Smooth muscle cell of the coronary artery (primary cell): ENCODE data around the gene OR6S1. TPM values are rescaled to one million over a fixed set of nuclear protein-coding genes. Genes with fewer than 3 reads are reported as not detected.

Source experiments
- total RNA-seq: library from RNA; depleted of rRNA; stranded (reverse); fragments of >200 nt; gene quantifications from 2 replicates; pipeline ENCODE4 v1.2.3, GENCODE V29; 2014; ENCODE audit warnings: low replicate concordance

OR6S1 gene
- total RNA-seq = not detected in 2 replicates

DNA sequence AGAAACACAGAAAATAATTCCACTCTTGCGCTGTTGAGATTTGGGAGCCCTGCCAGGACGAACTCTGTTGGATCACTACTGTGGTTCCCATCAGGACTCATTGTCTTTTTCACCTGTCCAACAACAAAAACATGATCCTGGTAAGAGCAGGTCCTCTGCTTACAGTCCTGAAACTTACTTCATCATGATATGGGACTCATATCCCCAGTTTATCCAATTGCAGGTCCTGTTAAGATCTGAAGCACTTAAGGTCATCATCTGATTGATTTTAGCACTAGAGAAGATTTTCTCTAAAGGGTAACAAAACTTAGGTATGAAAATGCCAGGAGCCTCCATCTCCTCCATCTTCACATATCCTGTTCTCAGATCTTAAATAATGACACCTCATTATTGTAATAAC, at the start of gene OR6S1:
Gene OR6S1 (minus strand): TSS at position 101 of the 400 bp plus-strand sequence. CDS start 0 bp downstream, at position 101.

DNA sequence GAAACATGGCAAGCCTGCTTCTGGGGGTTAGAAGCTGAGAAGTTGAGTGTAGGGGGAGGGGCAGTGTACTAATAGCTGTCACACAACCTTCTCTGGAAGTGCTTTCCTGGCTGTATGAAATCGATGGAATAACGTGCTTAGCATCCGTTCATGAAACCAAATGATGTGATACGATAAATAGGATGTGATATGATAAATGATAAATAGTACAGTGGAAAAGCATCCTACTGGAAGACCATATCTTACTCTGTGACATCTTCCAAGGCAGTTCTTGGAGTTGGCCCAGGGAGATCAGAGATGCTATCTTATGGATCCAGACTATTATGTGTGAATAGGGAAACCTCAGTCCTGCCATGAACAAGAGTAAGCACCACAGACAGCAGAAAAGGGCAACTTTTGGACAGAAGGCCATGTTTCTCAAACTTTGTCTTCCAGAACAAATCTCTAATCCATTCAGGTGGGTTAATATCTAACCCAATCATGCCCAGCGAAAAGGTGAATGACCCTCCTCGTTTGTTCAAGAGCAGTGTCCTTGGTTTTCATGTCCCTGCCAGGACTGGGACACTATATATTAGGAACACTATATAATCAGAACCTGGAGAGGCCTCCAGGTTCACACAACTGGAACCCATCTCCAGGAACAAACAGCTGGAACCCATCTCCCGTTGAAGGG, 46.8 kb upstream of the OR6S1 start, which contains the start of gene ANG:
Gene ANG (plus strand): TSS at position 598 of the 673 bp plus-strand sequence. CDS start 4,801 bp downstream, outside the sequence.

DNA sequence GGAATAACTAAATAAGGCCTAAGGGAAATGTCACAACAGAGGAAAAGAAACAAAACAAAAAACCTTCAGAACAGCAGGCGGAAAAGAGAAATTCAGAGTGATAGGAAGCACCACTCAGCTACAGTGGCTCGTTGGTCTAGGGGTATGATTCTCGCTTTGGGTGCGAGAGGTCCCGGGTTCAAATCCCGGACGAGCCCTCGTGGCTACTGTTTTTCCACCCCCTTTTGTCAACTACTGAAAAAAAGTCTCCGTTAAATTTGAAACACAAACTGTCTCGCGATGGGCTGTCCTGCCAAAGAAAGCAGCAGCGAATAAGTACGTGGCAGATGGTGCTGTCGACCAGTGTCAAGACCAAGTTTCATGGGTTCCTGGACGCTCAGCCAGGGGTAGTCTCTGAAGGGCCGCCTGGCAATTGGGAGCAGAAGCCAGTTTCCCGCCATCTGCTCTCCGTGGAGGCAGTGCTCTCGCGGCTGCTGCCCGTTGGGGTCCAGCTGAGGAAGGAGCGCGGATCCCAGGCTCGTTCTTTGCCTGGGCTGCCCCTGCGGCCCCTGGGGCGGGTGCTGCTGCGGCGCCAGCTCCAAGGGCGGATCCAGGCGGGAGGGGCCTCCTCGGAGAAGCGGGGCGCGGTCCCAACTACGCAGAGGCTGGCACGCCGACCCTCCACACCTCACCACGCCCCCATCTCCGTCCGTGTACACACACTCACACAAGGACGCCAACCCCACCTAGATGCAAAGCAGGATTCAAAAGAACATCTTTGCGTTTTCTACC, 42.6 kb upstream of the OR6S1 start, which contains the start of gene RNASE4:
Gene RNASE4 (plus strand): TSS at position 670 of the 771 bp plus-strand sequence. CDS start 14,812 bp downstream, outside the sequence.

DNA sequence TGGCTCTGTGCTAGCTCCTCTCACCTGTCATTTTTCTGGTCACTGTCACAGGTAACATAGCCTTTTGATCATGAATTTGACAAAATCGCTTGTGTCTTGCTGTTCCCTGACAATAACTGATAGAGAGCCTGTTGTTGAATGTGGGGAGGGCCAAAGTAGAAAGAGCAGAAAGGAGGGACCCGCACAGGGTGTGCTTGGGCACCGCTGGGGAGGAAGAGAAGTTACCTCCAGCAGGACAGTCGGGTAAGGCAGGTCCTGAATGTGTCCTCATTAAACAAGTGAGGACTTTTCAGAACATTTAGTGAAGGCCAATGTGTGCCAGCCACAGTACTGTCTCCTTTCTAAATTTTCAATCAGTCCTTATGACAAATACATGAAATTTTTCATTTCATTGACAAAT, 50.3 kb downstream of the OR6S1 start, which contains the start of gene RNASE12:
Gene RNASE12 (minus strand): TSS at position 142 of the 400 bp plus-strand sequence. CDS start 653 bp downstream, outside the sequence.

Other genes with a start within 250 kb of the OR6S1 start
- gene TEP1, start 228.2 kb downstream of the OR6S1 start, total RNA-seq = 13.6 and 13.8 TPM in 2 replicates
- gene KLHL33, start 205.5 kb downstream of the OR6S1 start, total RNA-seq = 0.23 TPM in 1 of 2 replicates, not detected in the other
- gene OSGEP, start 186.9 kb downstream of the OR6S1 start, total RNA-seq = 23.1 and 32.9 TPM in 2 replicates
- 74.9 and 95.9 TPM in 2 replicates for gene APEX1, start 186.5 kb downstream of the OR6S1 start, total RNA-seq
- 17.0 and 19.8 TPM in 2 replicates for gene PIP4P1, start 180.3 kb downstream of the OR6S1 start, total RNA-seq
- gene PNP, start 172.3 kb downstream of the OR6S1 start, total RNA-seq = 26.4 and 48.6 TPM in 2 replicates
- not detected in 2 replicates for gene RNASE10, start 136.2 kb downstream of the OR6S1 start, total RNA-seq
- gene RNASE9, start 80.6 kb downstream of the OR6S1 start, total RNA-seq = not detected in 2 replicates
- not detected in 2 replicates for gene RNASE11, start 53.7 kb downstream of the OR6S1 start, total RNA-seq
- not detected in 2 replicates for gene RNASE12, start 50.3 kb downstream of the OR6S1 start, total RNA-seq
- 20.3 and 46.0 TPM in 2 replicates for gene RNASE4, start 42.9 kb upstream of the OR6S1 start, total RNA-seq
- gene ANG, start 47.1 kb upstream of the OR6S1 start, total RNA-seq = 8.0 and 8.1 TPM in 2 replicates
- not detected in 2 replicates for gene EDDM3A, start 104.2 kb upstream of the OR6S1 start, total RNA-seq
- gene EDDM3B, start 126.7 kb upstream of the OR6S1 start, total RNA-seq = not detected in 2 replicates
- gene RNASE6, start 139.6 kb upstream of the OR6S1 start, total RNA-seq = not detected in 2 replicates
- gene RNASE1, start 161.2 kb upstream of the OR6S1 start, total RNA-seq = 0.75 and 0.82 TPM in 2 replicates
- not detected in 2 replicates for gene RNASE3, start 249.7 kb upstream of the OR6S1 start, total RNA-seq